OCI-LY7 (cell line): ENCODE results near the gene YBX2. TPM values are rescaled to one million over a fixed set of nuclear protein-coding genes. Genes with fewer than 3 reads are reported as not detected.
"Not testable (repeated sequence)": the region's sequence is repeated elsewhere in the genome, so short reads cannot be mapped to it uniquely, and the experiment has no call there.

ENCODE experiments used
- BruUV-seq: library from RNA; stranded (reverse); fragments of 400-500 nt; replicated peaks from 2 replicates; lab custom pipeline; 2021; lab: Mats Ljungman, UMichigan
- CTCF ChIA-PET: fragments of 300-600 bp; sonication (Branson Sonifier 250); formaldehyde crosslinking; loops from one replicate; lab custom pipeline; 2022; ENCODE audit warnings: antibody characterized with exemption; ENCODE audit not compliant: unreplicated experiment; lab: Charles Lee
- POLR2A ChIA-PET: fragments of 300-600 bp; sonication (Branson Sonifier 250); formaldehyde crosslinking; loops from one replicate; lab custom pipeline; 2022; ENCODE audit warnings: antibody characterized with exemption; lab: Charles Lee
- DNase-seq: peaks from one replicate; pipeline ENCODE4 v3.0.0-alpha.2; 2015; ENCODE audit warnings: low spot score
- H2AFZ ChIP-seq: fragments of 200-600 bp; sonication (generic), shearing (Covaris generic); 2 replicates; pipeline ENCODE4 v1.6.1; 2014; ENCODE audit warnings: mild to moderate bottlenecking, antibody characterized with exemption, low read length, moderate library complexity
- H3K27ac ChIP-seq: fragments of 200-600 bp; sonication (generic); 2 replicates; pipeline ENCODE4 v1.5.1; 2014; ENCODE audit warnings: mixed run types, low read depth, mild to moderate bottlenecking, moderate library complexity, low read length, inconsistent platforms; ENCODE audit not compliant: poor library complexity, severe bottlenecking
- H3K36me3 ChIP-seq: fragments of 200-600 bp; sonication (generic); 2 replicates; pipeline ENCODE4 v1.6.1; 2014; ENCODE audit warnings: mild to moderate bottlenecking, antibody characterized with exemption, low read length, moderate library complexity, mixed read lengths; ENCODE audit not compliant: insufficient read depth
- H3K4me1 ChIP-seq: fragments of 200-600 bp; sonication (generic); 2 replicates; pipeline ENCODE4 v1.5.1; 2014; ENCODE audit warnings: mild to moderate bottlenecking, low read length; ENCODE audit not compliant: insufficient read depth, poor library complexity, severe bottlenecking
- H3K4me2 ChIP-seq: fragments of 200-600 bp; sonication (generic); 2 replicates; pipeline ENCODE4 v1.6.1; 2014; ENCODE audit warnings: mild to moderate bottlenecking, low read length
- H3K4me3 ChIP-seq: fragments of 200-600 bp; sonication (generic); 2 replicates; pipeline ENCODE4 v1.5.1; 2014; ENCODE audit warnings: mild to moderate bottlenecking, low read depth, low read length; ENCODE audit not compliant: poor library complexity, severe bottlenecking
- H3K79me2 ChIP-seq: fragments of 200-600 bp; sonication (generic); 2 replicates; pipeline ENCODE4 v1.6.1; 2016; ENCODE audit warnings: low read depth, mild to moderate bottlenecking, low read length, moderate library complexity, mixed read lengths; ENCODE audit not compliant: insufficient read depth
- H3K9me2 ChIP-seq: fragments of 200-600 bp; sonication (generic); 2 replicates; pipeline ENCODE4 v1.6.1; 2016; ENCODE audit warnings: mild to moderate bottlenecking, low read length, mixed read lengths; ENCODE audit not compliant: insufficient read depth
- H3K9me3 ChIP-seq: fragments of 200-600 bp; sonication (generic); 2 replicates; pipeline ENCODE4 v1.6.1; 2014; ENCODE audit warnings: mild to moderate bottlenecking, mixed run types, low read length, mixed read lengths
- H4K20me1 ChIP-seq: fragments of 200-600 bp; sonication (generic); 2 replicates; pipeline ENCODE4 v1.6.1; 2014; ENCODE audit warnings: mild to moderate bottlenecking, antibody characterized with exemption, low read length, moderate library complexity, mixed read lengths; ENCODE audit not compliant: insufficient read depth
- CTCF ChIP-seq: fragments of 200-600 bp; sonication (generic); conservative IDR thresholded peaks from 2 replicates; pipeline ENCODE4 v1.5.1; 2014; ENCODE audit warnings: mild to moderate bottlenecking, antibody characterized with exemption, low read length, moderate library complexity, mixed read lengths
- EZH2phosphoT487 ChIP-seq: fragments of 200-600 bp; sonication (generic); IDR thresholded peaks from 2 replicates; pipeline ENCODE4 v1.6.1; 2018; ENCODE audit warnings: low read depth, borderline replicate concordance, mild to moderate bottlenecking, mixed run types, antibody characterized with exemption, low read length, moderate library complexity, mixed read lengths
- intact Hi-C: fragments of 100-400 bp; cut with micrococcal nuclease; formaldehyde crosslinking; loops from one replicate; pipeline ENCODE4 v1.10.0; 2022; ENCODE audit not compliant: unreplicated experiment
- total RNA-seq, 2 experiments: library from RNA; depleted of rRNA in 1 of 2; stranded (reverse); fragments of >200 nt in 1 of 2; shearing (Covaris generic) in 1 of 2; gene quantifications; 2 replicates each; pipeline ENCODE4 v1.2.3, GENCODE V29; 2014 to 2022

Gene YBX2
- total RNA-seq, 2 experiments from 2014 or later, result 6.7 to 9.8 TPM

GRCh38 chr17:7341842-7342241 lies 47.4 kb upstream of the YBX2 start:
- Histone ChIP-seq H2AFZ (no peak overlapping the region), H3K36me3 (peaks cover 72% of the 10 kb centered on the region), H3K4me2 (no peak overlapping the region), H4K20me1 (no peaks in the 10 kb centered on the region), H3K9me3 (no peaks in the 10 kb centered on the region), H3K4me1 (peaks cover 20% of the 10 kb centered on the region), H3K4me3 (no peak overlapping the region), H3K79me2 (peaks cover 19% of the 10 kb centered on the region), H3K27ac (no peak overlapping the region), H3K9me2 (no peaks in the 10 kb centered on the region)
- TF ChIP-seq EZH2phosphoT487 (no peak), CTCF (no peak)
- POLR2A ChIA-PET, result no interaction called here
- DNase-seq, result no peak
- intact Hi-C loops, result no loop called here
- BruUV-seq, result no TSS peak
- CTCF ChIA-PET, result interaction anchor here (0.5 kb wide), 1 partner anchor 62 kb away, joined by 3 read pairs; no protein-coding TSS in a partner anchor

GRCh38 chr17:7340179-7340578 lies 45.7 kb upstream of the YBX2 start:
- CTCF ChIA-PET, result no interaction called here
- Histone ChIP-seq H3K9me2 (no peaks in the 10 kb centered on the region), H3K4me2 (no peak overlapping the region), H4K20me1 (no peaks in the 10 kb centered on the region), H3K4me3 (no peak overlapping the region), H3K27ac (no peak overlapping the region), H2AFZ (no peak overlapping the region), H3K4me1 (peaks cover 32% of the 10 kb centered on the region), H3K9me3 (no peaks in the 10 kb centered on the region), H3K79me2 (peaks cover 24% of the 10 kb centered on the region), H3K36me3 (peaks cover 62% of the 10 kb centered on the region)
- no peak for DNase-seq
- POLR2A ChIA-PET, result no interaction called here
- TF ChIP-seq EZH2phosphoT487 (no peak), CTCF (no peak)
- BruUV-seq, result no TSS peak
- intact Hi-C loops, result no loop called here

GRCh38 chr17:7337600-7337999 lies 43.2 kb upstream of the YBX2 start:
- not testable (repeated sequence) for H3K9me3 ChIP-seq, BruUV-seq, H2AFZ ChIP-seq, DNase-seq, H4K20me1 ChIP-seq, H3K9me2 ChIP-seq
- ChIA-PET CTCF (interaction anchor here (0.5 to 1.3 kb wide), 5 partner anchors 8 to 223 kb away, joined by 3 to 6 read pairs (median 4); partner anchors contain the start of gene NEURL4), POLR2A (interaction anchor here (1.1 to 1.9 kb wide), 9 partner anchors 8 to 138 kb away, joined by 3 to 8 read pairs (median 5); partner anchors contain the start of genes TMEM256 and TMEM95)
- intact Hi-C loops, result loop anchor here (2.0 kb wide), 1 partner anchor 57 kb away; the partner anchor contains the start of gene SLC2A4
- Histone ChIP-seq H3K36me3 (peaks cover 41% of the 10 kb centered on the region), H3K4me3 (peak overlapping the region; percentile 78), H3K79me2 (peaks cover 24% of the 10 kb centered on the region), H3K4me2 (peak overlapping the region; percentile 99), H3K27ac (peak overlapping the region; percentile 79), H3K4me1 (peaks cover 42% of the 10 kb centered on the region)
